HG02943 (cell line): ENCODE results near the gene ELANE.
"Not testable (repeated sequence)": the region's sequence is repeated elsewhere in the genome, so short reads cannot be mapped to it uniquely, and the experiment has no call there.

Experiments
- ATAC-seq: cut with Tn5 transposase; IDR thresholded peaks from one replicate; pipeline ENCODE4 v1.9.1; 2021; ENCODE audit warnings: mild to moderate bottlenecking, low read depth, moderate library complexity; ENCODE audit not compliant: unreplicated experiment

Gene ELANE

DNA sequence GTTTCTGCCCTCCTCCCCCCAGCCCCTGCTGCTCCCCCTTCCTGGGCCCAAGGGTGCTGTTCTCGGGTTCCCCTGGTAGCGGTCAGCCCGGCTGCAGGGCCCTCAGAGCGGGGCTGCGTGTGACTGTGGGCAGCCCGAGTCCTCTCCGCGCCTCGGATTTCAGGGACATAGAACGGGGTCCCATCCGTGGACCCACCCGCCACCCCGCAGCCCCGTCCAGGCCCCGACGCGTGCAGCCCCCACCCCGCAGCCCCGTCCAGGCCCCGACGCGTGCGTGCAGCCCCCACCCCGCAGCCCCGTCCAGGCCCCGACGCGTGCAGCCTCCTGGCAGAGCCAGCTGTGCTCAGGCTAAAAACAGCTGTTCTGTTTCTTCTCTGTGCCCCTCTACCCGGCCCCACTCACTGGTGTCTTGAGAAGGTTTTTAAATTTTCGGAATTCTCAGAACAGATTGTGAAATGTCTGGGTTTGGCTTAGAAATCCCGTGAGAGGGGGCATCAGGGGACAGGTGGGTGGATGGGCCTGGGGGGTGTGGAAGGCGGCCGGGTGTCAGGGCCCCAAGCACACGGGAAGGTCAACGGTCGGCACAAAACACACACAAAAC, 16.8 kb upstream of the ELANE start:
- ATAC-seq, result no peak

DNA sequence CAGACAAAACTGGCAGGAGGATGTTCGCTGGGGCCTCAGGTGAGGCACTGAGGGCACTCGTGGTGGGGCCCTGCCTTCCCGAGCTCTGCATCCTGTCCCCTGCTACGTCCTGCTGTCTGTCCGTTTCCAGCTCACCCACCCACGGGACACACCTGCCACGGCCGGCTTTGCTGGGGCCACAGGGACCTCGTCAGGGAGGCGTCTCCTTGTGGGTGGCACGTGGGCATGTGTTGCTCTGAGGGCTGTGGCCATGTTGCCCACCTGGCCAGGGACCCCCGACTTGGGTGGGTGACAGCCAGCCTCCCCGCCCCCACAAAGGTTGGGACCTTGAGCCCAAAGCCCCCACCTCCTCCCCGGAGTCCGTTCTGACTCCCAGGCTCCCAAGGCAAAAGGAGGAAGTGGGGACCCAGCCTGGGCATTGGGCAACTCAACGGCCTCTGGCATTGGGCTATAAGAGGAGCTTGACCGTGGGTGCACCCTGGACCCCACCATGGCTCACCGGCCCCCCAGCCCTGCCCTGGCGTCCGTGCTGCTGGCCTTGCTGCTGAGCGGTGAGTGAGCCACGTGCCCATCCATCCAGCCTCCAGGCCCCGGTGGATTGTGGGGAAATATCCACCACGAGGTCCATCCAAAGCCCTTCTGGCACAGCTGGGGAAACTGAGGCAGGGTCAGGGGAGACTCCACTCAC, 11.4 kb upstream of the ELANE start, which contains the start of gene PRTN3:
Gene PRTN3, plus strand, starts transcription at position 481 of the 688 bp plus-strand sequence. Its CDS starts 10 bp downstream, at position 491.
- no peak for ATAC-seq

DNA sequence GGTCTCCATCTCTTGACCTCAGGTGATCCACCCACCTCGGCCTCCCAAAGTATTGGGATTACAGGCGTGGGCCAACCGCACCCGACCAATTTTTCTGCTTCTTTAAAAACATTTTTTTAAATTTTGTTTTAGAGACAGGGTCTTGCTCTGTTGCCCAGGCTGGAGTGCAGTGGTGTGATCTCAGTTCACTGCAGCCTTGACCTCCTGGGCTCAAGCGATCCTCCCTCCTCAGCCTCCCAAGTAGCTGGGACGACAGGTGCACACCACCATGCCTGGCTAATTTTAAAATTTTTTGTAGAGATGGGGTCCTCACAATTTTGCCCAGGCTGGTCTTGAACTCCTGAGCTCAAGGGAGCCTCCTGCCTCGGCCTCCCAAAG, 9.3 kb upstream of the ELANE start:
- ATAC-seq, result not testable (repeated sequence)

DNA sequence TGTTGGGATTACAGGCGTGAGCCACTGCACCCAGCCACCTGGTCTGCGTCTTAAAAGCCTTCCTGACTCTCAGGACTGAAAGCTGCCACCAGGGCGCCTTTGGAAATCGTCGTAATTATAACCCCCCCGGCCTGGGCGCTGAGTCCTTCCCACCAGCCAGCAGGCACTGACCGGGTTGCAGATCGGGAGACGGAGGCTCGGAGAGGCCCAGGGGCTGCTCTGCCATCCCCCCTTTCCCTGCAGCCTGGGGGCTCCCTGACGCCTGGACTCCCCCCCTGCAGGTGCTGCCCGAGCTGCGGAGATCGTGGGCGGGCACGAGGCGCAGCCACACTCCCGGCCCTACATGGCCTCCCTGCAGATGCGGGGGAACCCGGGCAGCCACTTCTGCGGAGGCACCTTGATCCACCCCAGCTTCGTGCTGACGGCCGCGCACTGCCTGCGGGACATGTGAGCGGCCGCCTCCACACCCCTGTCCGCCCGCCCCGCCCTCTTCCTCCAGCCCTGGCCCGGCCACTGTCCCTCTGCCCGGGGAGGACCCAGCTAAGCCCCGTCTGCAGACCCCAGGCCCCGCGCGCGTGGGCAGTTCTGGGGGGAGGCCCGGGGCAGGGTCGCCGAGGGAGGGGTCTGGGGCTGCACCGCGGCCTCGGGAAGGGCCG, 8.8 kb upstream of the ELANE start:
- no peak for ATAC-seq

DNA sequence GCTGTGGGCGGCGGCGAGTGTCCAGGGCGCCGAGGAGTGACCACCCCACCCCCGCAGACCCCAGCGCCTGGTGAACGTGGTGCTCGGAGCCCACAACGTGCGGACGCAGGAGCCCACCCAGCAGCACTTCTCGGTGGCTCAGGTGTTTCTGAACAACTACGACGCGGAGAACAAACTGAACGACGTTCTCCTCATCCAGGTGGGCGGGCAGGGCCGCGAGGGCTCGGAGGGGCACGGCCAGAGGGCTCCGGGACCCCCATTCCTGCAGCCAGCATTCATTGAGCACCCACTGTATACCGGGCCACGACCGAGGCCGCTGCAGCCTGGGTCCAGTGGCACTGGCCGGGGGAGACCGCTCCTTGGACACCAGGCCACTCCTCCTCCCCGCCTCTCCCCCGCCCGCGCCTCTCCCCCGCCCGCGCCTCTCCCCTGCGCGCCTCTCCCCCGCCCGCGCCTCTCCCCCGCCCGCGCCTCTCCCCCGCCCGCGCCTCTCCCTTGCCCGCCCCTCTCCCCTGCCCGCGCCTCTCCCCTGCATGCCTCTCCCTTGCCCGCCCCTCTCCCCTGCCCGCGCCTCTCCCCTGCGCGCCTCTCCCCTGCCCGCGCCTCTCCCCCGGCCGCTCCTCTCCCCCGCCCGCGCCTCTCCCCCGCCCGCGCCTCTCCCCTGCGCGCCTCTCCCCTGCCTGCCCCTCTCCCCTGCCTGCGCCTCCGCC, 8.1 kb upstream of the ELANE start:
- no peak for ATAC-seq

DNA sequence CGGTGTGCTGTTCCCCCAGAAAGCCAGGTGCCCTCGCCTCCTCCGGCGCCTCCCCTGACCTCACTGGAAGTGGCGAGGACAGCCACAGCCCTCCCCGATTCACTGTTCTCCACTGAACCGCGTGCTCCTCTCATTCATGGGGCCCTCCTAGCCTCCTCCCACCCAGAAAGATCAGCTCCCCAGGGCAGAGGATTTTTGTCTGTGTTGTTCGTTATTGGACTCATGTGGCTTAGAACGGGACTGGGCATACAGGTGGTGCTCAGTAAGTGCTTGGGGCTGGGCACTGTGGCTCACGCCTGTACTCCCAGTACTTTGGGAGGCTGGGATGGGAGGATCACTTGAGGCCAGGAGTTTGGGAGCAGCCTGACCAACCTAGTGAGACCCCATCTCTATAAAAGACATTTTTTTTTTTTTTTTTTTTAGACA, 7.5 kb upstream of the ELANE start:
- ATAC-seq, result no peak

DNA sequence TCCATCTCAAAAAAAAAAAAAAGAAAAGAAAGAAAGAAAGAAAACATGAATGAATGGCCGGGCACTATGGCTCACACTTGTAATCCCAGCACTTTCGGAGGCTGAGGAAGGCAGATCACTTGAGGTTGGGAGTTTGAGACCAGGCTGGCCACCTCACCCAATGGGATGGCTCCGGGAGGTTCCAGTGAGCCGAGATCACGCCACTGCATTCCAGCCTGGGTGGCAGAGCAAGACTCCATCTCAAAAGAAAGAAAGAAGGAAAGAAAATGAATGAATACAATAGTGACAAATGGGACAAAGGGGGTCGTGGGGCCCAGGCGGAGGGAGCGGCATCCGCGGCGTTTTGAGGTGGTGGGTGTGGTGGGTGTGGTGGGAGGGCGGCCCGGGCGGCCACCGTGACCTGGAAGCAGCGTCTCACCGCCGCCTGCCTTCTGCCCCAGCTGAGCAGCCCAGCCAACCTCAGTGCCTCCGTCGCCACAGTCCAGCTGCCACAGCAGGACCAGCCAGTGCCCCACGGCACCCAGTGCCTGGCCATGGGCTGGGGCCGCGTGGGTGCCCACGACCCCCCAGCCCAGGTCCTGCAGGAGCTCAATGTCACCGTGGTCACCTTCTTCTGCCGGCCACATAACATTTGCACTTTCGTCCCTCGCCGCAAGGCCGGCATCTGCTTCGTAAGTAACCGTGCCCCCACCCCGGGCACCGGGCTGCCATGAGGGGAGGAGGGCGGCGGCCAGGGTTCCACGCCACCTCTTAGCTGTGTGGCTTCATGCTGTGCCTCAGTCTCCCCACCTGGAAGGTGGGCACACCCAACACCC, 6.2 kb upstream of the ELANE start:
- ATAC-seq, result no peak

DNA sequence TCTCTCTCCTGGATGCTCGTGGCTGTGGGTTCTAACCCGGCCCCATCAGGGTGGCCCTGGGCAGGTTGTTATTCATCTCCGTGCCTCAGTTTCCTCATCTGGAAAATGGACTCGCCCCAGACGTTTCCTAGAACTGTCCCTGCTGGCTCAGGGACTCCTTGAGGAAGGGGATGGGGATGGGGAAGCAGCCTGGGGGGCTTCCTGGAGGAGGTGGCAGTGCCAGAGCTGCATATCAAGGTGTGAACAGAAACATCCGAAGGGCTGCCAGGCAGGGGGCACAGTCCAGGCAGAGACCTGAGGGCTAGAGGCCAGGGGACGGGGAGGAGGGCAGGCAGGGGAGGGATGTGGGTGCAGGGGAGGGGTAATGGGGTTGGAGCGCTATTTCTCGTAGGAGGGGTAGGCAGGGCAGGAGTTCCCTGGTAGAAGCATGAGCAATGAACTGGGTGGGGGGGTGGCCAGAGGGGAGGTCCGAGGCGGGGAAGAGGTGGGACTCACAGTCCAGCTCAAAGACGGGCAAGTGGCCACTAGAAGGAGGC, 3.6 kb upstream of the ELANE start:
- ATAC-seq, result no peak

DNA sequence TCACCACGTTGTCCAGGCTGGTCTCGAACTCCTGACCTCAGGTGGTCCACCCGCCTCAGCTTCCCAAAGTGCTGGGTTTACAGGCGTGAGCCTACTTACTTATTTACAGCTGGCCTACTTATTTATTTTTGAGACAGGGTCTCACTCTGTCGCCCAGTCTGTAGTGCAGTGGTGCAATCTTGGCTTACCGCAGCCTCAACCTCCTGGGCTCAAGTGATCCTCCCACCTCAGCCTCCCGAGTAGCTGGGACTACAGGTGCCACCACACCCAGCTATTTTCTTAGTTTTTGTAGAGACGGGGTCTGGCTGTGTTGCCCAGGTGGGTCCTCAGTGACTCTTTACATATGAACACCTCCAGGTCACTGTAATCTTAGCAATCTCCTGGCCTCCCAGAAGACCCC, 2.9 kb upstream of the ELANE start:
- ATAC-seq, result not testable (repeated sequence)

DNA sequence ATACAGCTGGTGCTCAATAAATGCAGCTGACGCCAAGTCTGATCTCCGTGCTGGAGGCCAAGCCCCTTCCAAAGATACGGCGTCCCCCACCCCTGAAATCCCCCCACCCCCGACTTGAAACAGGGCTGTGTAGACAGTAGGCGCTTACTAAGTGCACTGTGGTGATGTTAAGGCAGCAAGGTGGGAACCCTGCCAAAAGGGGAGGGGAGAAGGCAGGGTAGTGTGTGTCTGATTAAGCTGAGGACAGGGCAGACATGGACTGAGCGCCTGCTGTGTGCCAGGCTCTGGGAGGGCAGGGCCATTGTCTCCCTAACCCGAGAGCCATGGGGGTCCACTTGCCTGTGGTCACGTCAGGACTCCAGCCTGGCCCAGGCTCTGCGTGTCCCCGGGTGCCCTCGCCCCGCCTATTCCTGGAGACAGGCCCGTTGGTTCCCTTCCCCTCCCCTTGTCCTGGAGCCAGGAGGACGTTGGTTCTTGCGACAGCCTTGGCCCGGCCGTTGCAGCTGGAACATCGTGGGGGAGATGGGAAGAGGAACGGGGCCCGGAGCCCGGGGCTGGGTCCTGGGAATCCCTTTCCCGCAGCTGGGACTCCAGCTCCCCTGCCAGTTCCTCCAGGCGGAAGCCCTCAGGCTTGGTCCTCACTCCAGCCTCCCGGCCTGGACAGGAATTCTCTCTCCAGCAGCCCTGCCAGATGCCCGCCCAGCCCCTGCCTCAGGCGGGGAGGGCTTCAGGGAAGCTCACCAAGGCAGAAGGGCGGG, 1.7 kb upstream of the ELANE start:
- ATAC-seq, result no peak

DNA sequence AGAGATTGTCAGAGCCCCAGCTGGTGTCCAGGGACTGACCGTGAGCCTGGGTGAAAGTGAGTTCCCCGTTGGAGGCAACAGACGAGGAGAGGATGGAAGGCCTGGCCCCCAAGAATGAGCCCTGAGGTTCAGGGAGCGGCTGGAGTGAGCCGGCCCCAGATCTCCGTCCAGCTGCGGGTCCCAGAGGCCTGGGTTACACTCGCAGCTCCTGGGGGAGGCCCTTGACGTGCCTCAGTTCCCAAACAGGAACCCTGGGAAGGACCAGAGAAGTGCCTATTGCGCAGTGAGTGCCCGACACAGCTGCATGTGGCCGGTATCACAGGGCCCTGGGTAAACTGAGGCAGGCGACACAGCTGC, 1.1 kb upstream of the ELANE start:
- ATAC-seq, result no peak

DNA sequence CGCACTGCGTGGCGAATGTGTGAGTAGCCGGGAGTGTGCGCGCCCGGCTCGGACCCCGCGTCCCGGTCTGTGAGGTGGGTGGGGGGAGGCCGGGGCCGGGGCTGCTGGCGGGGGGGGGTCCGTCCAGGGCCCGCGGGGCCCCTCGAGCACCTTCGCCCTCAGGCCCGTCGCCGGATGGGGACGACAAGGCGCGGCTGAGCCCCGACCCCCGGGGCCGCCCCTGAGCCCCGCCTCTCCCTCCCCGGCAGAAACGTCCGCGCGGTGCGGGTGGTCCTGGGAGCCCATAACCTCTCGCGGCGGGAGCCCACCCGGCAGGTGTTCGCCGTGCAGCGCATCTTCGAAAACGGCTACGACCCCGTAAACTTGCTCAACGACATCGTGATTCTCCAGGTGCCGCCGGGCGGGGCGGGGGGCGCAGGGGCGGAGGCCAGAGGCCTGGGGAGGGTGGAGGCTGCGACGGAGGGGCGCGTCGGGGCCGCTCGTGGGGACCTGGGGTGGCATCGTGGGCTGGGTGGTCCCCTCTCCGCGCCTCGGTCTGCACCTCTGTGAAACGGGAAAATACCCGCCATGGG, 997 bp downstream of the ELANE start:
- ATAC-seq, result no peak

DNA sequence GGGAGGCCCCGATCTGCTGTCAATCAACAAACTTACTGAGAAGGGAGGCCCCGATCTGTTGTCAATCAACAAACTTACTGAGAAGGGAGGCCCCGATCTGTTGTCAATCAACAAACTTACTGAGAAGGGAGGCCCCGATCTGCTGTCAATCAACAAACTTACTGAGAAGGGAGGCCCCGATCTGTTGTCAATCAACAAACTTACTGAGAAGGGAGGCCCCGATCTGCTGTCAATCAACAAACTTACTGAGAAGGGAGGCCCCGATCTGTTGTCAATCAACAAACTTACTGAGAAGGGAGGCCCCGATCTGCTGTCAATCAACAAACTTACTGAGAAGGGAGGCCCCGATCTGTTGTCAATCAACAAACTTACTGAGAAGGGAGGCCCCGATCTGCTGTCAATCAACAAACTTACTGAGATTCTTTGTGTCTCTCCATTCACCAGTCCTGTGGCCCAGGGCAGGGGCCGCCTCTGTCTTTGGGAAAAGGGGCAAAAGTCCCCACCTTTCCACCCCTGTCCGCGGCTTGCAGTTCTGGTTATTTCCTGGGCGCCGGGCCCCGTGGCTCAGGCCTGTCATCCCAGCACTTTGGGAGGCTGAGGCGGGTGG, 1.6 kb downstream of the ELANE start:
- ATAC-seq, result not testable (repeated sequence)

DNA sequence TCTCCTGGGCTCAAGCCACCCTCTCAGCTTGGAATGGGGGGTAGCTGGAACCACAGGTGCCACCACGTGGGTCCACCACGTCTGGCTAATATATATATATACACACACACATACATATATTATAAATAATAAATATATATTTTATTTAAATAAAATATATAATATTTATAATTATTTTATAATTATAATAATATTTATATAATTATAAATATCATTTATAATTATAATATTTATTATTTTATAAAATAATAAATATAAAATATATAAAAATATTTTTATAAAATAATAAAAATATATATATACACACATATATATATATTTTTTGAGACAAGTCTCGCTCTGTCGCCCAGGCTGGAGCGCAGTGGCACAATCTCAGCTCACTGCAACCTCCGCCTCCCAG, 2.4 kb downstream of the ELANE start:
- no peak for ATAC-seq

DNA sequence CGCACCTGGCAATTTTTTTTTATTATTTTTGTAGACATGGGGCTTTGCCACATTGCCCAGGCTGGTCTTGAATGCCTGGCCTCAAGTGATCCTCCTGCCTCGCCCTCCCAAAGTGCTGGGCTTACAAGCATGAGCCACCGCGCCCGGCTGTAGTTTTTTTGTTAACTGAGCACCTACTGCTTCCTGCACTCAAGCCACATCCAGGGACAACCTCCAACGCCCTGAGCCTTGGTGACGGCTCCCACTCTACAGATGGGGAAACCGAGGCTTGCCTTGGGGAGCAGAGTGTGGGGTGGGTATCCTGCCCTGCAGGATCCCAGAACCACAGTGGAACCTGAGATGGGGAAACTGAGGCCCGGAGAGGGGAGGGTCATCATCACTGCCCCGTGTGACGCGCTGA, 3.0 kb downstream of the ELANE start:
- no peak for ATAC-seq

DNA sequence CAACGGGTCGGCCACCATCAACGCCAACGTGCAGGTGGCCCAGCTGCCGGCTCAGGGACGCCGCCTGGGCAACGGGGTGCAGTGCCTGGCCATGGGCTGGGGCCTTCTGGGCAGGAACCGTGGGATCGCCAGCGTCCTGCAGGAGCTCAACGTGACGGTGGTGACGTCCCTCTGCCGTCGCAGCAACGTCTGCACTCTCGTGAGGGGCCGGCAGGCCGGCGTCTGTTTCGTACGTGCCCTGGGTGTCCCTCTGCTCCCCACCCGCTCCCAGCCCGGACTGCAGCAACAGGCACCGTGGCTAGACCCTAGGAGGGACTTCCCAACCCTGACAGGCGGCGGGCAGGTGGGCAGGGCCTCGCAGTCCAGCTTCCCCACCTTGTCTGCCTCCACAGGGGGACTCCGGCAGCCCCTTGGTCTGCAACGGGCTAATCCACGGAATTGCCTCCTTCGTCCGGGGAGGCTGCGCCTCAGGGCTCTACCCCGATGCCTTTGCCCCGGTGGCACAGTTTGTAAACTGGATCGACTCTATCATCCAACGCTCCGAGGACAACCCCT, 3.5 kb downstream of the ELANE start:
- no peak for ATAC-seq

DNA sequence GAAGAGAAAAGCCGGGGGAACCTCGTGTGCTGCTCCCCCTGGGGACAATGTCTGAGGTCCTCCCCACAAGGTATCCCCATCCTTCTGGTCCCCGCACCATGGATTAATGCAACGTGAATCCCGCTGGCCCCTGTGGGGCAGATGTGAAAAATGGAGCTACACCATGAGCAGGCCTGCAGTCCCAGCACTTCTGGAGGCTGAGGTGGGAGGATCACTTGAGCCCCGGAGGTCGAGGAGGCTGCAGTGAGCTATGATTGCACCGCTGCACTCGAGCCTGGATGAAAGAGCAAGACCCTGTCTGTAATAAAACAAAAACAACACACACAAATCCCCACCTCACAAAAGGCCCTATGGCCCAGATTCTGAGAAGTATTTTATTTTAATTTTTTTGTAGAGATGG, 6.2 kb downstream of the ELANE start:
- ATAC-seq, result no peak
